Medulla oblongata (tissue), 1 donor: ENCODE results near the gene CACNA1D.

ENCODE experiments used
- DNase-seq: peaks from one replicate; pipeline ENCODE4 v3.0.0-alpha.2; 2015; ENCODE audit errors: extremely low spot score

The CACNA1D gene

GRCh38 chr3:53577506-53577905 is 83.1 kb downstream of the CACNA1D start:
- no peak for DNase-seq

GRCh38 chr3:53579636-53580035 is 85.2 kb downstream of the CACNA1D start:
- no peak for DNase-seq

- no peak for DNase-seq
These were observed 87.3 kb downstream of the CACNA1D start for GRCh38 chr3:53581671-53582070.

GRCh38 chr3:53583161-53583690 is 88.8 kb downstream of the CACNA1D start:
- no peak for DNase-seq

- DNase-seq: no peak
These were observed 90.6 kb downstream of the CACNA1D start for GRCh38 chr3:53585049-53585448.

- DNase-seq: no peak
These were observed 91.2 kb downstream of the CACNA1D start for GRCh38 chr3:53585627-53586026.

- no peak for DNase-seq
These were observed 93.7 kb downstream of the CACNA1D start for GRCh38 chr3:53588122-53588521.

- DNase-seq: no peak
These were observed 94.8 kb downstream of the CACNA1D start for GRCh38 chr3:53589201-53589600.

- no peak for DNase-seq
These were observed 95.4 kb downstream of the CACNA1D start for GRCh38 chr3:53589806-53590205.

GRCh38 chr3:53590606-53591005 is 96.2 kb downstream of the CACNA1D start:
- no peak for DNase-seq

GRCh38 chr3:53591646-53592045 is 97.2 kb downstream of the CACNA1D start:
- no peak for DNase-seq

GRCh38 chr3:53592862-53593261 is 98.5 kb downstream of the CACNA1D start:
- no peak for DNase-seq

GRCh38 chr3:53593611-53594010 is 99.2 kb downstream of the CACNA1D start:
- DNase-seq: no peak

GRCh38 chr3:53594276-53594675 is 99.9 kb downstream of the CACNA1D start:
- DNase-seq: no peak

GRCh38 chr3:53595660-53596059 is 101.2 kb downstream of the CACNA1D start:
- no peak for DNase-seq

GRCh38 chr3:53597136-53597915 is 102.9 kb downstream of the CACNA1D start:
- DNase-seq: no peak

GRCh38 chr3:53599771-53600170 is 105.4 kb downstream of the CACNA1D start:
- no peak for DNase-seq

- no peak for DNase-seq
These were observed 108.5 kb downstream of the CACNA1D start for GRCh38 chr3:53602866-53603265.

- no peak for DNase-seq
These were observed 109.8 kb downstream of the CACNA1D start for GRCh38 chr3:53604232-53604631.

GRCh38 chr3:53606793-53607192 is 112.4 kb downstream of the CACNA1D start:
- no peak for DNase-seq

- DNase-seq: no peak
These were observed 118.1 kb downstream of the CACNA1D start for GRCh38 chr3:53612508-53612907.

- DNase-seq: peak; percentile 80
These were observed 118.7 kb downstream of the CACNA1D start for GRCh38 chr3:53613125-53613524.

GRCh38 chr3:53614307-53614706 is 119.9 kb downstream of the CACNA1D start:
- no peak for DNase-seq

- peak; percentile 61 for DNase-seq
These were observed 121.9 kb downstream of the CACNA1D start for GRCh38 chr3:53616321-53616720.
